C4-2B (cell line): Measurements from ENCODE around the gene CDC42EP2.

Source experiments
- CTCF ChIP-seq: fragments of 450-650 bp; conservative IDR thresholded peaks from 2 replicates; pipeline ENCODE4 v1.5.1; 2017; ENCODE audit warnings: mild to moderate bottlenecking
- ZFX ChIP-seq: fragments of 450-650 bp; IDR thresholded peaks from 2 replicates; pipeline ENCODE4 v1.6.1; 2017

DNA sequence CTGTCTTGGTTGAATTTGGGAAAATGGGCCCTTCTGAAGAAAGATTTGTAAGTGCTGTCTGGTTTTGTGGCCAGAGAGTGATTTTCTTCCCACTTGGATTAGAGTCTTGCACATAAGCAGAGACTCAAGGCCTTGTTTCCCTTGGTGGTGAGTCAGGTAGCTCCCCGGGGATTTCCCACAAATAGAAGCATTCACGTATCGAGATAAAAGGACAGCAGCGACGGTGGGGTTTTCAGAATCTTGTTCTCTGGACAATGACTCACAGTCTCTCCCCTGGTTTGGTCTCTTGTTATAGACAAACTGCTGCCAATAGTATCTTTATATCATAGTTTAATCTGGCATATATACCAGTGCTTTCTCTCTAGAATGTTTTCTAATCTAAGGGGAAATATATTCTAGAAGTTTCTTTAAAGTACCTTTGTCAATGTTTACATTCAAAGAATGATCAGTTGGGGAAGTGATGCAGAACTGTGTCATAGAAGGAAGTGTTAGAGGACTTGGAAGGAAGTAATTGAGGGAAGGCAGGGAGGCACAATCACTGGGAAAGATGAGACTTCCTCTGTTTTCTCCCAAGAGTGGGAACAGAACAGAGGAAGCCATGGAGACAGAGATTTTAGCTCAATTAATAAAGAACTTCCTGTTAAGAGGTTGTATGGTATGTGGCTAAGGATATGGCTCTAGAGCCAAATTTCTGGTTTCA lies 34.8 kb upstream of the CDC42EP2 start:
- no peak for TF ChIP-seq CTCF
- no peak for TF ChIP-seq ZFX
